Measurements from ENCODE around the gene PNPLA5. TPM values are rescaled to one million over a fixed set of nuclear protein-coding genes. Genes with fewer than 3 reads are reported as not detected.
"Not testable (repeated sequence)": the region's sequence is repeated elsewhere in the genome, so short reads cannot be mapped to it uniquely, and the experiment has no call there.

PNPLA5 gene
- polyA plus RNA-seq, 1 donor from 2014 or later = not detected

- no peak overlapping the region for H3K27ac Mint-ChIP-seq
- peaks cover 0 to 3% (median 0%) of the 10 kb centered on the region in 3 donors for H3K4me1 Mint-ChIP-seq
- H3K36me3 Mint-ChIP-seq = no peaks in the 10 kb centered on the region
- H3K4me3 Mint-ChIP-seq = no peak overlapping the region
- peaks cover 25% of the 10 kb centered on the region for H3K27me3 Mint-ChIP-seq
- peaks cover 0 to 2% (median 0%) of the 10 kb centered on the region in 3 donors for H3K9me3 Mint-ChIP-seq
These were observed 25.7 kb upstream of the PNPLA5 start for GRCh38 chr22:43917521-43917920.

DNA sequence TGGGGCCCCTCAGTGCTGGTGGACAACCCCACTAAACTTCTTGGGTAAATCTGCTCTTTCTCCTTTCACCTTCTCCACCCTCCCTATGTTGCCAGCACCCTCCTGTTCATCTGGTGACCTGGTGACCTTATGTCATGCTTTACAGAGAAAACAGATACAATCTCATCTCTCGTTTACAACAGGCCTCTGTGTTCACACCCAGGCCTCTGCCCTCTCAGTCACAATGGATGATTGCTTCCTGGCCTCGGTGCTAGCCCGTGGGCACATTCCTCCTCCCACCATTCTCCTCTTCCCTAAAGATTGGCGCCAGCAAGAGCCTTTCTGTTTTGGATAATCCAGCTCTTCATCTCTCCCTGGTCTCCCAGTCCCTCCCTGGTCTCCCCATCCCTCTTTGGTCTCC lies 19.5 kb upstream of the PNPLA5 start:
- no peaks in the 10 kb centered on the region for H3K36me3 Mint-ChIP-seq
- H3K4me3 Mint-ChIP-seq = no peak overlapping the region
- peaks cover 4% of the 10 kb centered on the region for H3K27me3 Mint-ChIP-seq
- peaks cover 0 to 3% (median 0%) of the 10 kb centered on the region in 3 donors for H3K4me1 Mint-ChIP-seq
- H3K27ac Mint-ChIP-seq = no peak overlapping the region
- peaks cover 0 to 2% (median 0%) of the 10 kb centered on the region in 3 donors for H3K9me3 Mint-ChIP-seq

GRCh38 chr22:43910178-43910695 lies 18.4 kb upstream of the PNPLA5 start:
- Mint-ChIP-seq H3K4me1 (peaks cover 0 to 3% (median 0%) of the 10 kb centered on the region in 3 donors), H3K27me3 (peaks cover 4% of the 10 kb centered on the region), H3K27ac (no peak overlapping the region), H3K4me3 (no peak overlapping the region), H3K9me3 (peaks cover 0 to 2% (median 0%) of the 10 kb centered on the region in 3 donors), H3K36me3 (no peaks in the 10 kb centered on the region)

DNA sequence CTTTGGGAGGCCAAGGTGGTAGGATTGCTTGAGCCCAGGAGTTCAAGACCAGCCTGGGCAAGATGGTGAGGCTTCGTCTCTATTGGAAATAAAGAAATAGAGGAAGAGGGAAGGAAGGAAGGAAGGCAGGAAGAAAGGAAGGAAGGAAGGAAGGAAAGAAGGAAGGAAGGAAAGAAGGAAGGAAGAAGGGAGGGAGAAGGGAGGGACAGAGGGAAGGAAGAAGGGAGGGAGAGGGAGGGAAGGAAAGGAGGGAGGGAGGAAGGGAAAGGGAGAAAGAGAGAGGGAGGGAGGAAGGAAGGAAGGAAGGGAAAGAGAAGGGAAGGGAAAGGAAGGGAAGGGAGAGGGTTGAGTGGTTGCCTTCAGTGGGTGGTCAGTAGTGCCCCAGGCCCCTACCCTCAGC lies 17.9 kb upstream of the PNPLA5 start:
- H3K4me1 Mint-ChIP-seq = peaks cover 0 to 3% (median 0%) of the 10 kb centered on the region in 3 donors
- peaks cover 4% of the 10 kb centered on the region for H3K27me3 Mint-ChIP-seq
- H3K36me3 Mint-ChIP-seq = no peaks in the 10 kb centered on the region
- H3K27ac Mint-ChIP-seq = no peak overlapping the region
- H3K9me3 Mint-ChIP-seq = peaks cover 0 to 2% (median 0%) of the 10 kb centered on the region in 3 donors
- no peak overlapping the region for H3K4me3 Mint-ChIP-seq

DNA sequence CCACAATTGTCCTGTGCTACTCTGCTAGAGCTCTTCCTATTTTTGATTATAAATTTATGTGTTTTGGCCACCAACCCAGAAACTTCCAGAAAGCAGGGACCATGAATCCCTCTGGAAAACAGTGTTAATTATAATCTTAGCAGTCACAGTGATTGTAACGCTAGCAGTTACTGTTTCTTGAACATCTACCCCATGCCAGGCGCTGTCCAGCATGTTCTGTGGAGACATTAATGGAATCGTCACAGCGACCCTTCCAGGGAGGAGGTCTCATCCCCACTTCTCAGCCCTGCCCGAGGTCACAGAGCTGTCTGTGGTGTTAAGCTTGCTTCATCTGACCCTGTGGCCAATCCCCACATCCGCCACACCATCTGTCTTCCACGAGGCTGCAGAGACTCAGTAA lies 13.9 kb upstream of the PNPLA5 start:
- Mint-ChIP-seq H3K36me3 (no peaks in the 10 kb centered on the region), H3K4me3 (no peak overlapping the region), H3K27ac (no peak overlapping the region), H3K9me3 (no peaks in the 10 kb centered on the region), H3K27me3 (peaks cover 12% of the 10 kb centered on the region), H3K4me1 (no peaks in the 10 kb centered on the region)

DNA sequence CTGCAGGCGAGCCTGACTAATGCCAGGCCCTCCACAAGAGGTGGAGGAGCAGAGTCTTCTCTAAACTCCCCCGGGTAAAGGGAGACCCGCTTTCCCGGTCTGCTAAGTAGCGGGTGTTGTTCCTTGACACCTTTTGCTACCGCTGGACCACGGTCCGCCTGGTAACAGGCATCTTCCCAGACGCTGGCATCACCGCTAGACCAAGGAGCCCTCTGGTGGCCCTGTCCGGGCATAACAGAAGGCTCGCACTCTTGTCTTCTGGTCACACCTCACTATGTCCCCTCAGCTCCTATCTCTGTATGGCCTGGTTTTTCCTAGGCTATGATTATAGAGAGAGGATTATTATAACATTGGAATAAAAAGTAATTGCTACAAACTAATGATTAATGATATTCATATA lies 12.6 kb upstream of the PNPLA5 start:
- H3K27ac Mint-ChIP-seq, H3K36me3 Mint-ChIP-seq: not testable (repeated sequence)

GRCh38 chr22:43903033-43903432 lies 11.2 kb upstream of the PNPLA5 start:
- not testable (repeated sequence) for H3K4me1 Mint-ChIP-seq, H3K9me3 Mint-ChIP-seq, H3K4me3 Mint-ChIP-seq, H3K36me3 Mint-ChIP-seq, H3K27ac Mint-ChIP-seq
- peaks cover 10% of the 10 kb centered on the region for H3K27me3 Mint-ChIP-seq

More for the DNA sequence above, 12.6 kb upstream of the PNPLA5 start:
- H3K4me3 Mint-ChIP-seq, H3K4me1 Mint-ChIP-seq, H3K9me3 Mint-ChIP-seq: not testable (repeated sequence)
- peaks cover 12% of the 10 kb centered on the region for H3K27me3 Mint-ChIP-seq

- Mint-ChIP-seq H3K4me3 (no peak overlapping the region), H3K27me3 (peaks cover 10% of the 10 kb centered on the region), H3K27ac (no peak overlapping the region), H3K9me3 (no peaks in the 10 kb centered on the region), H3K36me3 (no peaks in the 10 kb centered on the region), H3K4me1 (no peaks in the 10 kb centered on the region)
These were observed 10.3 kb upstream of the PNPLA5 start for GRCh38 chr22:43901976-43902643.

DNA sequence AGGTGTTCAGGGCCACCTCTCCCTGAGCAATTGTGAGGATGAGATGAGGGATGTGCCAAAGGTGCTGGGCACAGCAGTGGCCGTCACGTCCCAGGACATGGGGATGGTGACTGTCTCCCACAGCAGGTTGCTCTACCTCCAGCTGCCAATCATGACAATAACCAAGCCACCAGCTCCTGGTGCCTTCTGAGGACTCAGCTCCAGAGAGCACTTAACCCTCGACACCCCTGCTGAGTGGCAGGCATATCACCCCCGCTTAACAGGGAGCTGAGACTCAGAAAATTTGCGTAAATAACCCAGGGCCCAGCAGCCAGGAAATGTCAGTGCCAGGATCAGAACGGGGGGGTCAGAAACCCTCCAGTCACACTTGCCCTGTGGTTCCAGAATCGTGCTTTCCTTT lies 8.4 kb upstream of the PNPLA5 start:
- no peaks in the 10 kb centered on the region for H3K4me1 Mint-ChIP-seq
- H3K36me3 Mint-ChIP-seq = no peaks in the 10 kb centered on the region
- peaks cover 12% of the 10 kb centered on the region for H3K27me3 Mint-ChIP-seq
- no peaks in the 10 kb centered on the region for H3K9me3 Mint-ChIP-seq
- H3K27ac Mint-ChIP-seq = no peak overlapping the region
- no peak overlapping the region for H3K4me3 Mint-ChIP-seq

- H3K4me3 Mint-ChIP-seq = no peak overlapping the region
- H3K9me3 Mint-ChIP-seq = no peaks in the 10 kb centered on the region
- no peak overlapping the region for H3K27ac Mint-ChIP-seq
- no peaks in the 10 kb centered on the region for H3K4me1 Mint-ChIP-seq
- no peaks in the 10 kb centered on the region for H3K36me3 Mint-ChIP-seq
- H3K27me3 Mint-ChIP-seq = peaks cover 15% of the 10 kb centered on the region
These were observed 6.0 kb upstream of the PNPLA5 start for GRCh38 chr22:43897751-43898261.

DNA sequence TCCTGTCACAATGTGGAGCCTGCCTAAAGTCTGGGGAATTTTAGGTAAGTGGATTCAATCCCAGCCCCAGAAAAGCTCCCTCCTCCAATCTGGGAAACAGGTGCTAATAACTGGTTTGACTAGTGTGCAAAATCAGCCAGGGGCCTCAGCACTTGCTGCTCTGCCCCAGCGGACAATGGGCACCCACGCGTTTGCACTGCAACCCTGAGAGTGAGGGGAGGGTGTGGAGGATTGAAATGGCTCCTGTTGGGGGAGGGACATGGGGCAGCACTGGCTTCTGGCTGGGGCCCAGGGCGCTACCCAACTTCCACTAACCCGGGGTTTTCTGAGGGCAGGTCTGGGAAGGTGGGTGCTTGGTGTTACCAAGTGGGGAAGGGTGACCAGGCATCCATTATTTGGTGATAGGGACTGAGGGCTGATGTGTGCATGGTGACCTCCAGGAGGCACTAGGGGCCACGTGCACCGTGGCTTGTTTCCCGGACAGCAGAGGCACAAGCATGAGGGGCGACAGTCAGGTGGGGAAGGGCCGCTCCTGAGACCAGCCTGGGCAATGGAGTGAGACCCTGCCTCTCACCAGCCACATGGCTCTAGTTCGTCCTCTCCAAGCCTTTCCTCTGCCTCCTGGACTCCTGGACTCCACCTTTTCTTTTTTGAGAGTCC lies 4.3 kb upstream of the PNPLA5 start:
- no peaks in the 10 kb centered on the region for H3K4me1 Mint-ChIP-seq
- peaks cover 19% of the 10 kb centered on the region for H3K27me3 Mint-ChIP-seq
- no peaks in the 10 kb centered on the region for H3K36me3 Mint-ChIP-seq
- no peak overlapping the region for H3K27ac Mint-ChIP-seq
- no peak overlapping the region for H3K4me3 Mint-ChIP-seq
- H3K9me3 Mint-ChIP-seq = no peaks in the 10 kb centered on the region

- H3K36me3 Mint-ChIP-seq = no peaks in the 10 kb centered on the region
- H3K4me1 Mint-ChIP-seq = no peaks in the 10 kb centered on the region
- no peak overlapping the region for H3K27ac Mint-ChIP-seq
- peaks cover 28% of the 10 kb centered on the region for H3K27me3 Mint-ChIP-seq
- H3K9me3 Mint-ChIP-seq = no peaks in the 10 kb centered on the region
- peak overlapping the region in 1 of 4 donors; percentile 3 for H3K4me3 Mint-ChIP-seq
These were observed 2.3 kb upstream of the PNPLA5 start for GRCh38 chr22:43894122-43894521.

DNA sequence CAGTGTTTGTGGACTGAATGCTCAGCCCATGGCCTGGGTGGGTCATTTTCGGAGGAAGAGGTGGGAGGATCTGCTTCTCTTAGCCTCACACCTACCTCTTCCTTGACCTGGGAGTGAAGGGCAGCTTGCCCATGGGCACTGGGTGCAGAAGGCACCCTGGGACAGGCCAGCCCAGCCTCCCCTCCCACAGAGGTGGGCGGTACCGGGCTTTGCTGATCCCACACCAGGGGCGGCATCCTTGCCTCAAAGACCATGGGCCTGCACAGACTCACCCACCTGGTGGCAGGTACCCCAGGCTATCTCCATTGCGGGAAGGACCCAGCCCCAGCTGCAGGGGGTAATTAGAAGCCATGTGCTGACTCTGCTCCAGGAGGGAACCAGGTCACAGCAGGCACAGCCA lies 1.5 kb upstream of the PNPLA5 start:
- no peak overlapping the region for H3K27ac Mint-ChIP-seq
- no peaks in the 10 kb centered on the region for H3K36me3 Mint-ChIP-seq
- H3K4me3 Mint-ChIP-seq = no peak overlapping the region
- no peaks in the 10 kb centered on the region for H3K9me3 Mint-ChIP-seq
- H3K4me1 Mint-ChIP-seq = no peaks in the 10 kb centered on the region
- peaks cover 33% of the 10 kb centered on the region for H3K27me3 Mint-ChIP-seq

GRCh38 chr22:43892183-43892894 lies 526 bp upstream of the PNPLA5 start:
- H3K27ac Mint-ChIP-seq = no peak overlapping the region
- no peaks in the 10 kb centered on the region for H3K4me1 Mint-ChIP-seq
- H3K36me3 Mint-ChIP-seq = no peaks in the 10 kb centered on the region
- peaks cover 34% of the 10 kb centered on the region for H3K27me3 Mint-ChIP-seq
- no peak overlapping the region for H3K4me3 Mint-ChIP-seq
- H3K9me3 Mint-ChIP-seq = no peaks in the 10 kb centered on the region

DNA sequence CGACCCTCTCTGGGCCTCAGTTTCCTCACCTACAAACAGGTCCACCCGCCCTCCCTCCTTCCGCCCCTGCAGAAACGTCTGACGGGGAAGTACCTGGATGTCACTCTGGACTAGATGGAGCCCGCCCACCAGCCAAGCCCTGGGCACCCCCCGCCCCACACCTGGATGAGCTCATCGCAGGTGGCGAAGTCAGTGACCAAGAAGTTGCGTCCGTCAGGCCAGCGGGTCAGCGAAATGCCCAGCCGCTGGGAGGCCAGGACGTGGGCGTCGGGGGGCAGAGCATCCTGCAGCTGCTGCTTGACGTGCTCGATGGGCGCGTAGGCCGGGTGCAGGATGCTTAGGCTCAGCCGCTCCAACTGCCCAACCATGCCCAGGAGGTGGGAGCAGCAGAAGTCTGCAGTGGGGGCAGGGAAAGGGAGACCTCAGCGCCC lies 897 bp downstream of the PNPLA5 start:
- Mint-ChIP-seq H3K4me1 (no peaks in the 10 kb centered on the region), H3K9me3 (no peaks in the 10 kb centered on the region), H3K27ac (no peak overlapping the region), H3K4me3 (peak overlapping the region in 1 of 4 donors; percentile 17), H3K27me3 (peaks cover 35% of the 10 kb centered on the region), H3K36me3 (no peaks in the 10 kb centered on the region)

Data from IgD-negative memory B cell (primary cell).